Measurements from ENCODE around the gene PAPPA2. TPM values are rescaled to one million over a fixed set of nuclear protein-coding genes. Genes with fewer than 3 reads are reported as not detected.

Gene PAPPA2
- total RNA-seq, 2 donors from 2014 or later: 1.3 TPM; not detected in 1

GRCh38 chr1:176877557-176877956 lies 414.6 kb downstream of the PAPPA2 start:
- no peak overlapping the region for H3K9ac ChIP-seq (ENCODE audit: extremely low read depth, low read length, poor library complexity, severe bottlenecking)
- no peaks in the 10 kb centered on the region for H3K9me3 ChIP-seq (ENCODE audit: control insufficient read depth, low read length)
- 93 to 100% methylated on average over 2 to 3 of the region's 3 CpGs for WGBS, 2 experiments (ENCODE audit: insufficient coverage in 1 of 2, insufficient read length in 1 of 2)
- no peaks in the 10 kb centered on the region for H3K4me1 ChIP-seq (ENCODE audit: control insufficient read depth, insufficient read depth, low read length)
- H3K27ac Mint-ChIP-seq: no peak overlapping the region
- H3K27me3 ChIP-seq (ENCODE audit: control insufficient read depth, insufficient read depth, low read length, poor library complexity, severe bottlenecking): no peaks in the 10 kb centered on the region
- no peaks in the 10 kb centered on the region for H3K36me3 ChIP-seq (ENCODE audit: control insufficient read depth, insufficient read depth, low read length)
- H3K4me3 Mint-ChIP-seq: no peak overlapping the region
- H3K27ac ChIP-seq (ENCODE audit: low read depth, low read length): no peak overlapping the region
- TF ChIP-seq CTCF (conservative IDR thresholded peaks at IDR 0.05): no peak
- no peak for DNase-seq
- no peaks in the 10 kb centered on the region for H3K9me3 Mint-ChIP-seq
- H3K4me1 Mint-ChIP-seq: peaks cover 1% of the 10 kb centered on the region
- no peaks in the 10 kb centered on the region for H3K36me3 Mint-ChIP-seq (ENCODE audit: low read depth)
- no peak overlapping the region for H3K4me3 ChIP-seq (ENCODE audit: low read length)
- H3K27me3 Mint-ChIP-seq (ENCODE audit: insufficient read depth): peaks cover 2% of the 10 kb centered on the region

GRCh38 chr1:176878750-176879536 lies 416.0 kb downstream of the PAPPA2 start:
- peak; percentile 77 for TF ChIP-seq CTCF (conservative IDR thresholded peaks at IDR 0.05)
- H3K27me3 Mint-ChIP-seq (ENCODE audit: insufficient read depth): peaks cover 2% of the 10 kb centered on the region
- Histone ChIP-seq H3K27ac (ENCODE audit: low read depth, low read length) (no peak overlapping the region), H3K36me3 (ENCODE audit: control insufficient read depth, insufficient read depth, low read length) (no peaks in the 10 kb centered on the region), H3K9me3 (ENCODE audit: control insufficient read depth, low read length) (no peaks in the 10 kb centered on the region), H3K27me3 (ENCODE audit: control insufficient read depth, insufficient read depth, low read length, poor library complexity, severe bottlenecking) (no peaks in the 10 kb centered on the region), H3K4me1 (ENCODE audit: control insufficient read depth, insufficient read depth, low read length) (no peaks in the 10 kb centered on the region), H3K4me3 (ENCODE audit: low read length) (no peak overlapping the region), H3K9ac (ENCODE audit: extremely low read depth, low read length, poor library complexity, severe bottlenecking) (no peak overlapping the region)
- H3K36me3 Mint-ChIP-seq (ENCODE audit: low read depth): no peaks in the 10 kb centered on the region
- no peak overlapping the region for H3K27ac Mint-ChIP-seq
- H3K4me1 Mint-ChIP-seq: peaks cover 1% of the 10 kb centered on the region
- H3K4me3 Mint-ChIP-seq: no peak overlapping the region
- WGBS, 2 experiments (ENCODE audit: insufficient coverage in 1 of 2, insufficient read length in 1 of 2): 81 to 92% methylated on average over 8 to 12 of the region's 12 CpGs
- no peaks in the 10 kb centered on the region for H3K9me3 Mint-ChIP-seq
- DNase-seq: peak; percentile 83

- peaks cover 1% of the 10 kb centered on the region for H3K4me1 Mint-ChIP-seq
- no peak overlapping the region for H3K4me3 Mint-ChIP-seq
- peaks cover 2% of the 10 kb centered on the region for H3K27me3 Mint-ChIP-seq (ENCODE audit: insufficient read depth)
- DNase-seq: no peak
- Histone ChIP-seq H3K27me3 (ENCODE audit: control insufficient read depth, insufficient read depth, low read length, poor library complexity, severe bottlenecking) (no peaks in the 10 kb centered on the region), H3K4me3 (ENCODE audit: low read length) (no peak overlapping the region), H3K4me1 (ENCODE audit: control insufficient read depth, insufficient read depth, low read length) (no peaks in the 10 kb centered on the region), H3K36me3 (ENCODE audit: control insufficient read depth, insufficient read depth, low read length) (no peaks in the 10 kb centered on the region), H3K9ac (ENCODE audit: extremely low read depth, low read length, poor library complexity, severe bottlenecking) (no peak overlapping the region), H3K27ac (ENCODE audit: low read depth, low read length) (no peak overlapping the region), H3K9me3 (ENCODE audit: control insufficient read depth, low read length) (no peaks in the 10 kb centered on the region)
- H3K9me3 Mint-ChIP-seq: no peaks in the 10 kb centered on the region
- WGBS, 2 experiments (ENCODE audit: insufficient coverage in 1 of 2, insufficient read length in 1 of 2): 92 to 100% methylated on average over 3 to 13 of the region's 13 CpGs
- no peak overlapping the region for H3K27ac Mint-ChIP-seq
- H3K36me3 Mint-ChIP-seq (ENCODE audit: low read depth): no peaks in the 10 kb centered on the region
- TF ChIP-seq CTCF (conservative IDR thresholded peaks at IDR 0.05): no peak
These were observed 417.0 kb downstream of the PAPPA2 start for GRCh38 chr1:176879784-176880620.

Data from endodermal cell (in vitro differentiated cells).